ENCODE results near the gene TEX264.
A peak's percentile ranks its signal among the peaks of the same experiment; 100 is the strongest.
"Not testable (repeated sequence)": the region's sequence is repeated elsewhere in the genome, so short reads cannot be mapped to it uniquely, and the experiment has no call there.

Gene TEX264

GRCh38 chr3:51670823-51671733 lies at the start of gene TEX264:
Gene TEX264, plus strand, starts transcription at chr3:51671252. Its CDS starts 3,053 bp downstream, at chr3:51674305.
- DNase-seq (ENCODE audit: low read depth): peak; percentile 88

DNA sequence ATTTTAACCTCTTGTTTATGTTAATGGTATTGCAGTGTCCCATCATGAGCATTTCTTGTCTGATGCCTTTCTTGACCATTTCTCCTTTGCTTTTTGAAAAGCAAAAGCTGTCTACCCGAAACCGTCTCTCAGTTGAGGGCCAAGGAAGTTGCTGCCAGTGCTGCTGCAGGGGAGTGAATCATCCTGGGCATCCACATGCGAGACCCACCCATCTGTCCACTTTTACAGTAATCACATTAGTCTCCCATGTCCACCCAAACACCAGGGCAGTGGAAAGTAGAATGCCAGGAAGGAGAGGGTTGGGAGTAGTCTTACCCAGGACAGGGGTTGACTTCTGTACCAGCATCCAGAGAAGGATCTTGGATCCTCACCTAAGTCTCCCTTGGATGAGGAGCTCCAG lies 48.6 kb upstream of the TEX264 start:
- DNase-seq (ENCODE audit: low read depth): no peak

DNA sequence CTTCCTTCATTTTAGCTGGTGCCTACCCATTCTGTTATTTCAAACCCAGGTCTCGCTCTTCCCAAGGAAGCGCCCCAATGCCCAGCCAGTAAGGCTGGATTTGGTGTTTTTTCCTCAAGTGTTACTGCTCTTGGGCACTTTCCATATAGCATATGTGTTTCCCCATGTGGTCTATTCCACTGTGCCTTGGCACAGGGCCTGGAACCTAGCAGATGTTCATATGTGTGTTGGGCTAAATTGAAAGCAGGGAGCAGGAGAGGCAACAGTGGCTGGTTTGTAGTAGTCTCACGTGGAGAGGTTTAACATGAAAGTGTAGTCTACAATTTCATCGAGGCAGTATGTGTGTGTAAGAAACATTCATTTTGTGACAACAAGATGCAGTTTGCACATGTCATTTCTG lies 48.2 kb upstream of the TEX264 start:
- no peak for DNase-seq (ENCODE audit: low read depth)

- no peak for DNase-seq (ENCODE audit: low read depth)
These were observed 40.5 kb upstream of the TEX264 start for GRCh38 chr3:51630513-51630912.

GRCh38 chr3:51637144-51637940 lies 33.7 kb upstream of the TEX264 start:
- no peak for DNase-seq (ENCODE audit: low read depth)

GRCh38 chr3:51637941-51638471 lies 33.0 kb upstream of the TEX264 start:
- no peak for DNase-seq (ENCODE audit: low read depth)

GRCh38 chr3:51642462-51642861 lies 28.6 kb upstream of the TEX264 start:
- no peak for DNase-seq (ENCODE audit: low read depth)

GRCh38 chr3:51646091-51646490 lies 25.0 kb upstream of the TEX264 start:
- DNase-seq (ENCODE audit: low read depth): no peak

GRCh38 chr3:51652103-51652502 lies 18.9 kb upstream of the TEX264 start:
- DNase-seq (ENCODE audit: low read depth): not testable (repeated sequence)

- DNase-seq (ENCODE audit: low read depth): not testable (repeated sequence)
These were observed 17.6 kb upstream of the TEX264 start for GRCh38 chr3:51653409-51653808.

DNA sequence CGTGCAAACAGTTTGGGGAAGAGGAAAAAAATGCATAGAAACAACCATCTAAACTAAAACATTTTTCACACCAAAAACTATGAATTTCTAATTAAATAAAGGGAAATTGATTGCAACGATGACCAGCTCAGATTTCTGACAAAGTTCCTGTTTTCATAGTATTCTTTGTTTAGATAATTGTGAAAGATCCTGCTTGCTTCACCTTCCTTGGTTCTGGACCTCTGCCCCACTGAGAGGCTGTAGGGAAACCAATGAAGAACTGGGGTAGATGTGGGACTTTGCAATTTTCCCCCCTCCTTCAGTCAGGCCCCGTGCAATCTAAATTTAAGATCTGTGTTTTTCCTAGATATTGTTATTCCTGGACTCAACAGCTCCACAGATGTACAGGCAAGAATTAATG lies 13.8 kb upstream of the TEX264 start:
- no peak for DNase-seq (ENCODE audit: low read depth)

DNA sequence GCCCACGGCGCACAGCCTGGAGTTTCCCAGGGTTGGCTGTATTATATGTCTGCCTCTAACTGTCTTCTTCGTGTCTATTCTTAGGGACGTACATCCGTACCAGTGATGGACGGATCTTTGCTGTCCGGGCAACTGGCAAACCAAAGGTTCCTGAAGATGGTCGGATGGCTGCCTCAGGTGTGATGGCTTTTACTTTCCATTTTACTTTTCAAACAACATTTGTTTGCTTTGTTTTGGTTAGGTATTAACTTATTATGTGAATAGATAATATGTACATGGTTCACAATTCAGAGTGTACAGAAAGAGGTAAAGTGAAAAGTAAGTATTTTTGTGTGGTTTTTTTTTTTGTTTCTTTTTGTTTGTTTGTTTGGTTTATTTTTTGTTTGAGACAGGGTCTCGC lies 11.1 kb upstream of the TEX264 start:
- no peak for DNase-seq (ENCODE audit: low read depth)

DNA sequence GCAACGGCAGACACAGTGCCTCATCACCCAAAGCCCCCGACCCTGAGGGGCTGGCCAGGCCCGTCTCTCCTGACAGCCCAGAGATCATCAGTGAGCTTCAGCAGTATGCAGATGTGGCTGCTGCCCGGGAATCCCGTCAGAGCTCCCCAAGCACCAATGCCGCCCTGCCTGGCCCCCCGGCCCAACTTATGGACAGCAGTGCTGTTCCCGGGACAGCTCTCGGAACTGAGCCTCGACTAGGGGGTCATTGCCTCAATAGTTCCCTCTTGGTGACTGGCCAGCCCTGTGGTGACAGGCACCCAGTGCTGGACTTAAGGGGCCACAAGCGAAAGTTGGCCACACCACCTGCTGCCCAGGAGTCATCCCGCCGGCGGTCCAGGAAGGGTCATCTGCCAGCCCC lies 8.6 kb upstream of the TEX264 start:
- DNase-seq (ENCODE audit: low read depth): no peak

DNA sequence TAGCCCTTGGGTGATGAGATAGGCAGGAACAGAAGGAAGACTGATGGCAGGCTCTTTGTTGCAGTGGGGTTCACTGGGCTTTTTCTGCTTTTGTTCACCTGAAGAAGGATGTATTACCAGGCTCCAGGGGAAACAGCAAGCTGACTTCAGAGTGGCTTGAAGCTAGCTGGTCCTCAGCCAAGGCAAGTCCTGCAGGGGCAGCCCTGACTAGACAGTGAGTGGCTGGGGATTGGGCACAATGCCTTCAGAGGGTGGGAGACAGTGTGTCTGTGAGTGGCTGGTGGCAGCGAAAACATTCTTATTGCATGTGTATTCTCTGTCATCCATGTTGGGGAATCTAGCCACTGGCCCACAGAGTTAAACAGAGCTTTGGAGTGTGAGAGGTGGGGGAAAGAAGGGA lies 2.3 kb upstream of the TEX264 start:
- no peak for DNase-seq (ENCODE audit: low read depth)

DNA sequence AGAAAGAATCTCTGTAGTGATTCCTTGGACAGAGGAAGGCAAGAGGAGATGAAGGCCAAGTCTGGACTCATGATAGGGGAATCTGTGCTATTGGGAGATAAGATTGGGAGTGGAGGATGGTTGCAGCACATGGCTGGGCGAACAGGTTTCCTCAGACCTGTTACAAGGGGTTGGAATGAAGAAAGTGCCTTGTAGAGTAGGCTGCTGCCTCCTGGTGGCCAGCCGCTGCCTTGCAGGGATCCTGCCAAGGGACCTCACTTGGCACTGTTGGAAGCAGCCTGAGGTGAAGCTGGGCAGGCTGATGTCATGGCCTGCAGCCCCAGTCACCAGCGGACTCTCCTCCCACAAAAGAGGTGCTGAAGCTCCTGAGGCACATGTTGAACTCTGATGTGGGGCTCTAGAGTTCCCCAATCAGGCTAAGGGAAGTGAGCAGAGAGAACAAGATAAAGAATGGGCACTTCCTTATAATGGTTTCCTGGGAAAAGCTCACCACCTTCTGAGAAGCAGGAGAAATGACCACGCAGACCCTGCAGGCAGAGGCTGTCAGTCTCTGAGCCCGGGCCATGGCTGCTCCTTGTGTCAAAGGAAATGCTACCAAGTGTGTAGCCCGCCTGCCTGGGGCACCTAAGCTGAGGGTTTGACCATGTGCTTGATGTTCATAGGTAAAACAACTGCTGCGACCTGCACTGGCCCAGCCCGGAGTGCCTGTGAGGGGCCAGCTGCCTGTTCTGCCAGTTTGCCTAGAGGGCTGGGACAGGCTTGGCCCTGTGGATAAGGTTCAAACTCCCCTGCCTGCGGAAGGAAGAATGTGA lies 1.6 kb upstream of the TEX264 start:
- DNase-seq (ENCODE audit: low read depth): peak; percentile 66

DNA sequence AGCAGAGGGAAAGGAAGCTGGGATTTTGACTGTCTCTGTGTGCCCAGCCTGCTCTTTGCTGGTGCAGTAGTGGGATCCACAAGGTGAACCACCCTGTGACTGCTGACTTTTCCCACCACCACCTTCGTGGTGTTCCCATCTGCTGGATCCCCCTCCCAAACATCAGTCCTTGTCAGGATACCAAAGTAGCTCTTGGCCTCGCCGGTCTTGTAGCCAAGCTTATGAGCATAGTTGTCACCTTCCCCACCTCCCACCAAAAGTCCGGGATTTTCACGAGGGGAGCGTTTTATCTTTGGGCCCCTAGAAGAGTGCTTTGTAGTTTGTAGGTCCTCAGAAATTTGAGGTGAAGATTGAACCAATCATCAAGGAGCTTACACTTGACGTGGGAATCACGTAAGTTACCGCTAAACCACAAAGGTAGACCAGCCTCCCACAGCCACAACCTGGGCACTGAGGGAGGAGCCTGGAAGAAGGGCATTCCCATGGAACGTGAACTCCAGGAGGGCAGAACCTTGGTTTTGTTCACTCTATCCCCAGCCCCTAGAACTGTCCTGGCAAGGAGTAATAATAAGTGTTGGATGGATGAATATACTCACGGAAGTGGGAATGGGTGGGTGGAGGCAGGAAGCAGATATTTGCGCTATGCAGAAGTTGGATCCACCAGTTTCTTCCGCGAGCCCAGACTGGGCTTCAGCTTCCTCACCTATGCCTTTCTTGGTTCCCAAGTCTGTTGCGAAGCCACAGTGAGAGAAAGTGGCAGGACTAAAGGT lies 814 bp upstream of the TEX264 start:
- DNase-seq (ENCODE audit: low read depth): no peak

DNA sequence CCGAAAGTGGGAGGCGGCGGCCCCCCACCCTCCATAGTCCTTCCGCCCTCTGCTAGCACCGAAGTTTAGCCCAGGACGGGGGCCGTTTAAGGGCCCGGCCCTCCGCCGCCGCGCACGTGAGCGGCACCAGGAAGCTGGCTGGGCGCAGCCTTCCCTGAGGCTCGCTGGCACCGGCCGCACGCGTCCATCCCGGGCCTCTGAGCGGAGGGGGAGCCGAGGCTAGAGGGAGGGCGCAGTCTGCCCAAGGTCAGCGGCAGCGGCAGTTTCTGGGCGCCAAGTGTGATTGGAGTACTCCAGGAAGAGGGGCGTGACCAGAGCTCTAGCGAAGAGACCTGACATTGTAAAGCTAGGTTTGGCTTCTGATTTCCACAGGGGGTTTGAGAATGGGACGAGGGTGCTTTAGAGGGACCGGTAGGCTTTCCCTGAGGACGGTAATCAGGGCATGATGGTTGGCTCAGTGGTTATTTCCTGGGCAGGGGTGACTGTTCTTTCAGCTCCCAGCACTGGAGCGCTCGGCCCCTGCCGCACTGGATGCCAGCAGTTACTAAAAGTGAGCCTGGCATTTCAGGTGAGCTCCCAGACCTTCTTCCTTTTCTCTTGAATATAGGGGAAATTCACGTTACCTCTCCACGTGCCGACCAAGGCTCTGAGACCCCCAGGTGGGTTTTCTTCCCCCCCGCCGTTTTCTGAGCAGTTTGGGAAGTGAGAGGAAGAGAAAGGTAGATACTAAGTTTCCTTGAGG lies 853 bp downstream of the TEX264 start:
- no peak for DNase-seq (ENCODE audit: low read depth)

DNA sequence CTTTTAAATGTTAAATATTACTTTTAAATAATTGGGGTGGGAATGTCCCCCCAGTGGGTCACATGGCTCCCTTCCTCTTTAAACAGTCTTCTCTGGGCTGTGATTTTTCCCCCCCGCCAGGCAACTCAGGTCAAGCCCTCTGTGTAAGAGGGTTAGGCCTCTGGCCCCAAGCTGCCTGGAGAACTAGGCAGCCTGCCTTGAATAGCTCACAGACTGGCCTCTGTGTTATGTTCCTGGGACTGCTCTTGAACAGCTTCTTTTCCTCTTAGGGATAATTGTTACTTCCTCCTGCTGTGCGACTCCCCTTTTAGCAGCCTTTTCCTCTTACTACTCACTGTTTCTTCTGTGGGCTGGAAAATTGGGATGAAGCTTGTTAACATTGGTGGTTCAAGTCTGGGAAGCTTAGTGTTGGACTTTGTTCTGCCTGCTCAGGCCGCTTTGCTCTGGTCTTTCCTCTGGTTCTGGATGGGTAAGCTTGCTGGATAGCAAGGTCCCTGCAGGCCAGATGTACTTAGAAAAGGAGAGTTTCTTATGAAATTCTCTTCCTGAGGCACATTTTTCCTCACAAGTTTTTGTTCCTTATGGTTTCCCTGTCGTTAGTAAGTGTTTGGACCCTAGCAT lies 2.2 kb downstream of the TEX264 start:
- no peak for DNase-seq (ENCODE audit: low read depth)

DNA sequence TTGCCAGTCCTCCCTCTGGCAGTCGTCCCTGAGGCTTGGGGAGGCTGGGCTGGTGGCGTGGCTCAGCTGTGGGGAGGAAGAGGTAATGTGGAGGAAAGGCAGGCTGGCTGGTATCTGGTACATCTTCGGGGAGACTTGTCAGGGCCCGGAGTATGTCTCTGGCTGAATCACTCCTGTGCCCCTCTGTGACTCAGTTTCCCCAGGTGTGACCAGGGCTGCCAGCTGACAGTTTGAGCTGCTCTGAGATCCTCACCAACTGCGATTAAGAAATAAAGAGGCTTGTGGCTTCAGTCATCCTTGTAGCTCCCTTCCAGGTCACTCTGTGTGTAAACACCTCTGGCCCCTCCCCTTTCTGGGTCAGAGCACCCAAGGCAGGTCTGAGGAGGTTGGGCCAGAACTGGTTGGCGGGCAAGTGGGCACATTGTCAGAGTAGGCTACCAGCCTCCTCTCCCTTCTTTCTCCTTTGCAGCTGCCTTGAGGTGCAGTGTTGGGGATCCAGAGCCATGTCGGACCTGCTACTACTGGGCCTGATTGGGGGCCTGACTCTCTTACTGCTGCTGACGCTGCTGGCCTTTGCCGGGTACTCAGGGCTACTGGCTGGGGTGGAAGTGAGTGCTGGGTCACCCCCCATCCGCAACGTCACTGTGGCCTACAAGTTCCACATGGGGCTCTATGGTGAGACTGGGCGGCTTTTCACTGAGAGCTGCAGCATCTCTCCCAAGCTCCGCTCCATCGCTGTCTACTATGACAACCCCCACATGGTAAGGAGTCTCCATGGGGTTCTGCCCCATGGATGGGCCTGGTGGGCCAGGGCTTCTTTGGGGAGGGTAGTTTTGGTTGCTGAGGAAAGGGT lies 3.0 kb downstream of the TEX264 start:
- DNase-seq (ENCODE audit: low read depth): no peak

All from stimulated activated CD8-positive, alpha-beta memory T cell treated with anti-CD3 and anti-CD28 coated beads, Interleukin-12 subunit alpha, Interleukin-12 subunit beta, amount 100 ng/mL, for 1 hour (primary cell).